GM18861 (cell line): ENCODE data around the gene CCDC187.

Experiments used
- ATAC-seq: cut with Tn5 transposase; IDR thresholded peaks from one replicate; pipeline ENCODE4 v1.9.1; 2021; ENCODE audit not compliant: unreplicated experiment

Gene CCDC187

GRCh38 chr9:136286359-136286986 is 17.4 kb downstream of the CCDC187 start:
- ATAC-seq, result no peak

DNA sequence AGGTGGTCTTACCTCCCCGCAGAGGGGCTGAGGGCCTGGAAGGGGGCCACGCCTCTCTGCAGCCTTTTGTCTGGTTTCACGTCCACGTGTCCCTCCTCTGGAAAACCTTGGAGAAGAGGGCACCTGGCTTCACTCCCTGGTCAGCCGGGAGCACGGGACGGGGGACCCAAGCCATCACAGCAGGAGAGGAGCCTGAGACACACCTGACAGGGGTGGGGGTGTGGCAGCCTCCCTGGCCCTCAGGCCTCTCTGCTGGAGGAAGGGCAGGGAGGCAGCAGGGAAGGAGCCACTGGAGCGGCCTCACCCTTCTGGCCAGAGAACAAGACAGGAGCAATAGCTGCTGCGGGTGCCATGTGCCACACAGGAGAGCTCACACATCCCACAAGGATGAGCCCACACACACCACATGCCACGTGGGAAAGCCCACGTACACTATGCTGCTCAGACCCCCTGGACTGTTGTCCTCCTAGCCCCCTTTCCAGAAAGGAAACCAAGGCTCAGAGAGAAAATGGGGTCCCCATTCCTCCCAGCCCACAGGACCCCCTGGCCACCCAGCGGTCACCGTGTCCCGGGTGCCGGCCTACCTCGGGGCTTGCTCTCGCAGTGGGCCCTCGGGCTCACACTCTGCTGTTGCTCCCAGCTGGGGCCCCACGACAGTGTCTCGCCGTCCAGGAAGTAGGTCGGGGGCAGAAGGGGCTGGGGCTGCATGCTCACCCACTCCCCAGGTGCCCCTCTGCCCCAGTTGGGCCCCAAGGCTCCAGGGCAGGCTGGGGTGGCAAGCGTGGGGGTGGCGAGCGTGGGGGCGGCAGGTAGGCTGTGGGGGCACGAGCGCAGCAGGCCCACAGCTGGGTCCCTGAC is 18.2 kb downstream of the CCDC187 start:
- no peak for ATAC-seq

GRCh38 chr9:136284951-136285350 is 18.9 kb downstream of the CCDC187 start:
- ATAC-seq, result no peak

GRCh38 chr9:136284311-136284710 is 19.6 kb downstream of the CCDC187 start:
- no peak for ATAC-seq

DNA sequence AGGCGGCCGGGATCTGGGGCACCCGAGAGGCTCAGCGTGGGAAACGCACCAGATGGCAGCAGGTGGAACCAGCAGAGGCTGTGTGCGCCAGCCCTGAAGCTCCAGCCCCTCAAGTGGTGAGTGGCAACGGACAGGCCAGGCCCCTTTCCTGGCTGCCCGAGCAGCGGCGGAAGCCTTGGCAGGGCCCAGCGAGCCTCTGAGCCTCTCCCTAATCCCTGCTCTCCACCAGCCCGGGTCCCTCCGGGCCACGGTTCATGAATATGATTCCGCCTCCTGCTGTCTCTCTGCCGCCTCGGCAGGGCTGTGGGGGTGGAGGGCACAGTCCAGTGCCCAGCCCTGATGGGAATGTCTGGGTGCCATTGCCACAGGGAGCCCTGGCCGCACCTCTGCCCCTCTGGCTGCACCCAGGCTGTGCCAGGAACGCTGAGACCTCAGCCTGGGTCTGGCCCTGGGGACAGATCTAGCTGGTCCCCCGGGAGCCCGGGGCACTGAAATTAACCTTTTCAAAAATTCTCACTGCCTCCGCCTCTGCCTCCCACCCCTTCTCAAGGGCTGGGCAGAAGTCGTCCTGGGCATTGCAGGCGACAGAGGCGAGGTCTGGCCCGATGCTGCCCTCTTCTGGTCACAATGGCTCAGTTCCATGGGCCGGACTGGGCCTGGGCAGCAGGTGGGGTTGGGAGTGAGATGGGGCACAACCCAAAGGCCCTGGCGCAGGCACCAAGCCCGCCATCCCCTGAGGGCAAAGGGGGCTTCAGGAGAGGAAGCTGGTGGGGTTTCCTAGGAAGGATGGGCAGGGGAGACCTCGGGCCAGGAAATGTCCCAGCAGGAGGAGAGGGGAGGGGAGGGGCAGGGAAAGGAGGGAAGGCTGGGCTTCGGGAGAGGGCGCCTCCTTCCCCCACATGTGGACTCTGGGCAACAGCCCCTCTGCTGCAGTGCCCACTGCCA is 20.3 kb downstream of the CCDC187 start:
- peak; percentile 52 for ATAC-seq

DNA sequence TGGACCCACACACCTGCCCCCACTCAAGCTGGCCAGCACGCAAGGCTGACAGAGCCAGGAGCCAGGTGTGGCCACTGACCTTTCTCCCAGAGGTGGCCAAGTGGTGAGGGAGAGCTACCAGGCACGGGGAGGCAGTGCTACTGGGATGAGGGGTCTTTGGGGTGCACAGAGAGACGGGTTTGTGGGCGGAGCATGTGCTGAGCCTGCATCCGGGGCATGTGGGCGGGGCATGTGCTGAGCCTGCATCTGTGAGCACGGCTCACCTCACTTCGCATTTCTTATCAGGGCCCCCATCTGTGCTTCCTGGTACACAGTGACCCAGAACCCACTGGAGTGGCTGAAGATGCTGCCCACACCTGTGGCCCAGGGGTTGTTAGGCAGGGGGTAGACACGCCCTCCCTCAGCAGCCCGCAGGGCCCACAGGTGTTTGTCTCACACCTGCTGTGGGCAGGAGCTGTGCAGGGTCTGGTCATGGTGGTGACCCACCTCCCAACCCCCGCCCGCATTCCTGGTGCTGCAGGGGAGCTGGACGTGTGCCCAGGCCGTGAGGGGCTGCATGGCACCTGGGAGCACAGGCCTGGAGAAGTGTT is 21.5 kb downstream of the CCDC187 start:
- no peak for ATAC-seq

DNA sequence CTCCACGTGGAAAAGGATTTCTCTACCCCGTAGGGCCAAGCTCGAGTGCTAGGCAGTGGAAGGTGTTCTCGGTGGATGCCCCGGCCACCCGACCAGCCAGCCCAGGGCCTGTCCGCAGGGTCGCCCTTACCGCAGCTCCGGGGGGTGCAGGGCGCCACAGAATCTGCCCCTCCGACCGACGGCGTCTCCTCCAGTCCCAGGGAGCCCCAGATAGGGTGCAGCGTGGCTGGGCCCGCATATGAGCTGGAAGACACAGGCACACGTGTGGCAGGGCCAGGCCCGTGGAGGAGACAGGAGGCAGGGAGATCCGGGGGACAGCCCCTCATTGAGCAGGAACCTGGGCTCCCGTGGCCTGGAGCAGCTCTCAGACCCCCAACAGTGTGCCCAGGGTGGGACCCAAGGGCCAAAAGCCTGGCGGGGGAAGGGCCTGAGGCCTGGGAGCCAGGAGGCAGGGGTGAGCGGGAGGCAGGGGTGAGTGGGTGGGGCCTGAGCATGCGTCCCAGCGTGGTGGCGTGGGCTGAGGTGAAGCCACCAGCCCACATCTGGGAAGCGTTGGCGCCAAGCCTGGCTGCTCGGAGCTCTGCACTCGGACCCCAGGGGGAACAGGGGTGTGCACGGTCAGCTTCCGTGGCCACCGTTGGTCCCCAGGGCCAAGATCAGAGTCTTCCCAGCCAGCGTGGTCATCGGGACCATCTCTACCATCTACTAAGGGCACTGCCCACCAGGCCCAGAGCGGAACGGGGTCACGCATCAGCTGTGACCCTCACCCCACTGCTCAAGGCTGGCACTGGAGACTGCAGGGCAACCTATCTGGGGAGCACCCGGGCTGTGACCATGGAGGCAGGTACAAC is 22.2 kb downstream of the CCDC187 start:
- ATAC-seq, result no peak

DNA sequence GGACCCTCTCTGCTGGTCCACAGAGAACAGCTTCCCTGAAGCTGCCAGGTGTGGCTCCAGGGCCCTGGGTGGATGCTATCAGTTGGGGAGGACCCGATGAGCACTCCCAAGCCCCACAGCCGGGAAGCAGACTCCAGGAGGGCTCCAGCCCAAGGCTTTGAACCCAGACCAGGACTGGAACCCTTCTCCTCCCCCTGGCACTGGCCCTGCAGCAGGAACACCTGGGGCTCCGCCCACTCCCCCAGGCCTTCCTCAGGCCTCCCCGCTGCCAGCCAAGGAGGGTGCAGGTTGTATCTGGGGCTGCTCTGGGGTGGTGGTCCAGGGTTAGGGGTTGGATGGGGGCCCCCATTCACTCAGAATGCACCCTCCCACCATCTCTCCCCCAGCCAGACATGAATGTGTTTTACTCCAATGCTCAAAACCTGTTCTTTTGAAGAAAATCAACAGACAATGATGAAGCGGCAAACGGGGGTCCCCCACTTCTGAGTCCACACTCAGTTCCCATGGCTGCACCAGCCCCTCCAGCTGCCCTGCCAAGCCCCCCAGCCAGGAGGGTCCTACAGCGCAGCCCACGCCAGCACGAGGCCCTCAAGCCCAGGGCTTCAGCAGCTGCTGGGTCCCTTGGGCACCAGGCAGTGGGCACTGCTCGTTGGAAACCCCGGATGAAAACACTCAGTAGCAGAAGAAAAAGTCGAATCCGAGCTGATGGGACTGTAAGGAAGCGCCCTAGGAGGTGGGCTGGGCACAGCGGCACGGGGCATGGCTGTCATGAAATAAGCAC is 23.2 kb downstream of the CCDC187 start:
- ATAC-seq, result no peak

- no peak for ATAC-seq
These were observed 24.4 kb downstream of the CCDC187 start for GRCh38 chr9:136279471-136279870.

DNA sequence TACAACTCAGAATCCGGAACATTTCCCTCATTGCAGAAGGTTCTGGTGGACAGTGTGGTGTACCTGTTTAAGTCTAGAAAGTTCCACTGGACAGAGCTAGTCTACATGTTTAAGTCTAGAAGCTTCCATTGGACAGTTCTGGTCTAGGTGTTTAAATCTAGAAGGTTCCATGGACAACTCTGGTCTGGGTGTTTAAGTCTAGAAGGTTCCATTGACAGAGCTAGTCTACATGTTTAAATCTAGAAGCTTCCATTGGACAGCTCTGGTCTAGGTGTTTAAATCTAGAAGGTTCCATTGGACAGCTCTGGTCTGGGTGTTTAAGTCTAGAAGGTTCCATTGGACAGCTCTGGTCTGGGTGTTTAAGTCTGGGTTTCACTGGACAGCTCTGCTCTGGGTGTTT is 25.0 kb downstream of the CCDC187 start:
- no peak for ATAC-seq

GRCh38 chr9:136278221-136278620 is 25.7 kb downstream of the CCDC187 start:
- no peak for ATAC-seq

- ATAC-seq, result no peak
These were observed 26.1 kb downstream of the CCDC187 start for GRCh38 chr9:136277746-136278145.

- no peak for ATAC-seq
These were observed 27.2 kb downstream of the CCDC187 start for GRCh38 chr9:136276716-136277115.

DNA sequence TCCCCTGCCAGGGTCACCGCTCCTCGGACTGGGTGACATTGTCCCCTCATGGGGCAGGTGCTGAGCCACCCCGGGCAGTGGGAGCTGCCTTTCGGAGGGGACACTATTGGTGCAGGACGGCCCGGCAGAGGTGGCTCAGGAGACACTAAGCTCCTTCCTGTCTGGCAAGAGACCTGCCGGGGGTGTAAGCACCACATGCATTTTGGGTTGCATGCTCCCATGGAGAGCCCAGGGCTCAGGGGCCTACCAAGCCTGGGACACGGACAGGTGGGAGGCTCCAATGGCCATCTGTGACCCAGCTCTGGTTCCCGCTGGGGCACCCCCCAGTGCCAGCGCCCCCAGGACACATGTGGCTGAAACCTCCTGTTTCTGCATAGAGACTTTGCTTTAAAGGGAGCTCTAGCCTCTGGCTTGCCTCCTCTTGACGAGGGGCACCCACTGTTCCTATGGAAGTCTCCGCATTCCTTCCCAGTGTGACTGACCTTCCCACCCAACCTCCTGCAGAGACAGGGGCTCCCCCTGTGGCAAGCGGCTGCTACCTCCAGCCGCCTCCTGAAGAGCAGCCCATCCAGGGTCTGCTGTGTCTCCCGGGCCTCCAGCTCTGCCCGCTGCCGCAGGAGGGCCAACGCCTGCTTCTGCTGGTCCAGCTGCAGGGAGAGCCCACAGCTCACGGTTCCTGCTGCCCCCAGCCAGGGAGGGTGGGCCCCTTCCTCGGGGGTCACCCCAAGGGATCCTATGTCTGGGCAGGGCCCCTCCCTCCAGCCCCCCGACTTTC is 28.1 kb downstream of the CCDC187 start:
- ATAC-seq, result no peak

- ATAC-seq, result no peak
These were observed 28.9 kb downstream of the CCDC187 start for GRCh38 chr9:136274786-136275654.

DNA sequence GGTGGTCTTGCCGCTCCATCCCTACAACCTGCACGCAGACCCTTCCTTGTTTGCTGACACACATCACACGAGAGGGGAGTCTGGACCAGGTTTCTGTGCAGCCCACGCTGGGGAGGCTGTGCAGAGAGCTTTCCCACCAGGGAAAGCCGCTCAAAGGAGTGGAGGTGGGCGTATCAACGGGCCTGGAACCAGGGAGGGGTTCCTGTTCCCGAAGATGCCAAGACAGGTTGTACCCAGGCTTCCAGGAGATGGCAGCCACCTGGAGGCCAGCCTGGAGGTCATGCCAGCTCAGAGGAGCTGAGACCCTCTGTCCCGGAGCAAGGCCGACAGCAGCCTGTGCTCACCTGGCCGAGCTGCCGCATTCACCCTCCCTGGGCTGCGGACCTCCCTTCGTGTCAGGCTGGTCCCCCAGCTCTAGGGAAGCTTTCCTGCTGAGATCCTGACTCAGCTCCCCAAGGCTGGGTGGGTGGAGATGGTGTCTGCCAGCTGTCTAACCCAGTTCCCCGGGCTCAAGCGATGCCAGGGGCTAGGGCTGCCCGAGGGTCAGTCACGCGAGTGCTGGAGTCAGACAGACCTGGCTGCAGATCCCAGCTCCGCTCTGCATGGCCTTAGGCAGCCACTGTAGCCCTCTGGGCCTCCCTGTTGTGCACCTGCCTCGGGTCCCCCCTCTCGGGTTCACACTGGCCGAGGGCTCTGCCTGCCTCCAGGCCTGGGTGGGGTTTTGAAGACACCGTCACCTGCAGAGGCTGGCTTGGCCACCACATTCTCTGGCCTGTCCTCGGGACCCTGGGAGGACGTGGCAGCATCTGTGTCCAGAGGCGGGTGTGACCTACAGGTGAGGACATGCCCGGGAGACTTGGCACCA is 29.7 kb downstream of the CCDC187 start:
- ATAC-seq, result no peak
